Suppressor macrophage treated with lipopolysaccharide for 4 hours (primary cell): Measurements from ENCODE around the gene PTPRN2.
"Not testable (repeated sequence)": the region's sequence is repeated elsewhere in the genome, so short reads cannot be mapped to it uniquely, and the experiment has no call there.

Experiments used
- DNase-seq: peaks from one replicate; pipeline ENCODE4 v3.0.0-alpha.2; 2020

Gene PTPRN2

DNA sequence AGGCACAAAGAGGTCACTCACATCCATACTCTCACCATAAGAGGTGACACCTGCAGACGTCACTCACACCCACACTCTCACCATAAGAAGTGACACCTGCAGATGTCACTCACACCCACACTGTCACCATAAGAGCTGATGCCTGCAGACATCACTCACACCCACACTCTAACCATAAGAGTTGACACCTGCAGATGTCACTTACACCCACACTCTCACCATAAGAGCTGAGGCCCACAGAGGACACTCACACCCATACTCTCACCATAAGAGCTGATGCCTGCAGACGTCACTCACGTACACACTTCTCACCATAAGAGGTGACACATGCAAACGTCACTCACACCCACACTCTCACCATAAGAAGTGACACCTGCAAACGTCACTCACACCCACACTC, 255.1 kb downstream of the PTPRN2 start:
- not testable (repeated sequence) for DNase-seq

DNA sequence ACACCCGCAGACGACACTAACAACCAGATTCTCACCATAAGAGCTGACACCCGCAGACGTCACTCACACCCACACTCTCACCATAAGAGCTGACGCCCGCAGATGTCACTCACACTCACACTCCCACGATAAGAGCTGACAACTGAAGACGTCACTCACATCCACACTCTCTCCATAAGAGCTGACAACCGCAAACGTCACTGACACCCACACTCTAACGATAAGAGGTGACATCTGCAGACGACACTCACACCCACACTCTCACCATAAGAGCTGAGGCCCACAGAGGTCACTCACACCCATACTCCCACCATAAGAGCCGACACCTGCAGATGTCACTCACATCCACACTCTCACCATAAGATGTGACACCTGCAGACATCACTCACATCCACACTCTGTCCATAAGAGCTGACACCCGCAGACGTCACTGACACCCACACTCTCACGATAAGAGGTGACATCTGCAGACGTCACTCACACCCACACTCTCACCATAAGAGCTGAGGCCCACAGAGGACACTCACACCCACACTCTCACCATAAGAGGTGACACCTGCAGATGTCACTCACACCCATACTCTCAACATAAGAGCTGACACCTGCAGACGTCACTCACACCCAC, 255.7 kb downstream of the PTPRN2 start:
- not testable (repeated sequence) for DNase-seq

DNA sequence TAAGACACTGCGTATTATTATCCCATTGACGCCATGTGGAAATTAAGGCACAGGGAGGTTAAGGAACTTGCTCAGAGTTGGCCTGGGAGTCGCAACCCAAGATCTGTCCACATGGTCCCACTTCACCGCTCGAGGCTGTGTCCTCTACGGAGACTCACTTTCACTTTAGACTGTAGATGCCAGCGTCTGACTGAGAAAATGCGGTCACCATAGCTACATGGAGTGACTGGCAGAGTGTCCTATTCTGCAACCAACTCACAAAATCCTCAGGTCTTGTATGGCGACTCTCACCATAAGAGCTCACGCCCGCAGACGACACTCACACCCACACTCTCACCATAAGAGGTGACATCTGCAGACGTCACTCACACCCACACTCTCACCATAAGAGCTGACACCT, 257.9 kb downstream of the PTPRN2 start:
- DNase-seq, result no peak

GRCh38 chr7:158329014-158329610, 258.5 kb downstream of the PTPRN2 start:
- DNase-seq, result no peak

- DNase-seq, result no peak
Measured at GRCh38 chr7:158328376-158329013, 259.1 kb downstream of the PTPRN2 start.

DNA sequence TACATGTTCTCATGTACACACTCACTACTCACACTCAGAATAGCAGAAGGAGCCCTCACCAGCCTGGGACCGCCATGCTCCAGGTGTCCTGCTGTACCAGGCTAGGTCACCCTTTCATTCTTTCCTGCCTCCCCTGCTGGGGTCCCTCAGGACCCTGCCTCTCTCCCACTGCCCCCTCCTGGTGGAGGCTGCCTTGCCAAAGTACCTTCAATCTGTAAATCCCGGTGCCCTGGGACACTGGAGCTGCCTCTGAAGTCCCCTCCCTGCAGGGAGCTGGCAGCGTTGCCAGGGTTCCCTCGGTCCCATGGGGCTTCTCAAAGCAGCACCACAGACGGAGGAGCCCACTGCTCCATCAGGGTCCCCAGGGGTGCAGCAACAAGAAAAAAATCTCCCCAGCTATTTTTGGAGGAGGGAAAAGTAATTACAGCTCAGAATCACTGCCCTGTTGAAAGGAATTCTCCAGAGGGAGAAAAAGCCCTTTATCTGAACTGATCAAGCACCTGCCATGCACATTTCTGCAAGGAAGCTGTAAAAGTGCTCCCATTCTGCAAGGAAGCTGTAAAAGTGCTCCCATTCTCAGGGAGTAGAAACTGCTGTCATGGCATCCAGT, 259.9 kb downstream of the PTPRN2 start:
- no peak for DNase-seq

GRCh38 chr7:158327012-158327411, 260.6 kb downstream of the PTPRN2 start:
- DNase-seq, result no peak

- DNase-seq, result no peak
Measured at GRCh38 chr7:158325530-158326381, 261.9 kb downstream of the PTPRN2 start.

DNA sequence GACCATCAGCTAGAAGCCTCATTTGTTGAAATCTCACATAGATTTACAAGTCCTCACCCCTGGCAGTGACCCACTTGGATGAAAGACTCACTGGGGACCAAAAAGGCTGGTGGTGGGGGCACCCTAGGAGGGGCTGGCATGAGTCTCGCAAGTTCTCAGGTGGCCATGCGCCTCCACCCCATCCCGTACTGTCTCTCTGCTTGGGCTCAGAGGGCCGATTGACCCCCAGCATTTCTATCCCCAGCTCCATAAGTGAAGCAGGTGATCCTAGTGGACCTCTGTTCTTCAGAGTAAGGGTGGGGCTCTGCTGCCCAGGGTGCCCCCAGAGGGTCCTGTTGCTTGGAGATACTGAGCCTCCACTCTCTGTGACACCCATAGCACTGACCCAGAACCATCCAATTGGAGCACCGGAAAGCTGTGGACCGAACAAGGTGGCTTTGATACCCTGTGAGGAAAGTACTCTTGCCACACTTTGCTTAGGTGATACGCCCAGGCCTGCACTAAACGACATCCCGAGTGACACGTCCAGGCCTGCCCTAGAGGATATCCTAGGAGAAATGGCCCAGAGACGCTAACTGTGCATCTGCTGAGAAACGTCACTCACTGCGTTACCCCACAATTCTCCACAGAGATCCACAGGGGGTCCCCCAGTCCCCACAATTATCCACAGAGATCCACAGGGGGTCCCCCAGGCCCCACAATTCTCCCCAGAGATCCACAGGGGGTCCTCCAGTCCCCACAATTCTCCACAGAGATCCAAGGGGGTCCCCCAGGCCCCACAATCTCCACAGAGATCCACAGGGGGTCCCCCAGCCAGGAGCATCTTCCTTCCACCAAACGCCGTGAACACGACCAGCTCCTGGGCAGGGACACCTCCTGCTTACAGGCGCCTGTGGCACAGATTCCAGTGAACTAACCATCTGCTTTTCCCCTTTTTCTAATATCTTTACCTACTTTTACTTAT, 262.9 kb downstream of the PTPRN2 start:
- DNase-seq, result no peak

DNA sequence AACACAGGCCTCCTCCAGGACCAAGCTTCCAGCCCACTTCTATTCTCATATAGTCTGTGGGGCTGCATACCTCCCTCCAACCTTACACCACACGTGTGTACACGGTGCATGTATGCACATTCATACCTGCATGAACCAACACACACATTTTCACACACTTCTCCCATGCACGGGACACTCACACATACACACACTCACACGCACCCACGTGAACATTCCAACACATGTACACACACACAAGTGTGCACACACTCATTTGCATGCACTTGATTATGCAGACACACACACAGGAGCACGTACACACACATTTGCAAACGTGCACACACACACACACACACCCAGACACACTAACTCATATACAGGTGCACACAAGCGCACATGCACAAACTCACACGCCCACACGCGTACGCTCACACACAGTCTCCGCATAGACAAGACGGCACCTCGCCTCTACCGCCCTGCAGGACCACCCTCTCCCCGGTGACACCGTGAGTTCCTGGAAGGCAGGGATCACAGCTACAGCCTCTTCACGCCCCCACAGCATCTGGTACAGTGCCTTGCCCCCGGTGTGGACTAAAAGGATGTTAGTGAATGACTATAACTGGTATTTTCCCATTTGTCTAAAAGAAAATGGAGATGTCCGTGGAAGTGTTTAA, 263.8 kb downstream of the PTPRN2 start:
- no peak for DNase-seq

DNA sequence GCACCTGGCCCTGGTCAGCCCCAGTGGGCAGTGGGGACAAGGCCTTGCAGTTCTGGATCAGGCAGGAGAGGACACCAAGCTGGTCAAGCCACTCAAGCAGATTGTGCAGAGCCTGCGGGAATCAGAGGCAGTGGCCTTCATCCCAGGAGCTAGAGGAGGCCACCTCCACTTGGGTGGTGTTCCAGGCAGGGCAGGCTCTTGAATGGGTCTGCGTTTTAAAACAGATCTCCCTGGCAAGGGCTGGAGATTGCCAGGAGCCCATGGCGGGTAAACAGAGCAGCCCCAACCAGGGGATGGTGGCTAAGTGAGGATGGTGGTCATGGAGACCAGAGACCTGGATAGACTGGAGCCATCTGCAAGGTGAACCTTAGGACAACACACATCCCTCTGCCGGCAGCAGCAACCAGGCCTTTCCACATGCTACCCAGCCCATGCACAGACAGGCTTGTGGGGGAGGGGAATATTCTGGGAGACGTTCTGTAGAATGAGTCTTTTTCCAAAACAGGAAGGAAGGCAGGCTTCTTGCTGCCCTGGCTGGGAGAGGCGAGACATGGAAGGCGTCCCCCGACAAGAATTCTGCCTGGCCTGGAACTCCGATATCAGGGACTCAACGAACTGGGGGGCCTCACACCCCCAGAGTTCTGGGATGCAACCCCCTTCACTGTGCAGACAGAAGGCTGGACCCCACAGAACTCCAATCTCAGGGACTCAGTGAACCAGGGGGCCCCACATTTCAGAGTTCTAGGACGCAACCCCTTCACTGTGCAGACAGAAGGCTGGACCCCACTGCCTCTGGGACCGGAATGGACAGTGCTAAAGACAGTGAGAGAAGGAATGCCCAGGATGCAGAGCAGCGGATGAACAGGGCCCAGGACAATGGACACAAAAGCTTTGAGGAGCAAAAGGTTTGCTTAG, 264.8 kb downstream of the PTPRN2 start:
- DNase-seq, result no peak

GRCh38 chr7:158321936-158322615, 265.5 kb downstream of the PTPRN2 start:
- no peak for DNase-seq

DNA sequence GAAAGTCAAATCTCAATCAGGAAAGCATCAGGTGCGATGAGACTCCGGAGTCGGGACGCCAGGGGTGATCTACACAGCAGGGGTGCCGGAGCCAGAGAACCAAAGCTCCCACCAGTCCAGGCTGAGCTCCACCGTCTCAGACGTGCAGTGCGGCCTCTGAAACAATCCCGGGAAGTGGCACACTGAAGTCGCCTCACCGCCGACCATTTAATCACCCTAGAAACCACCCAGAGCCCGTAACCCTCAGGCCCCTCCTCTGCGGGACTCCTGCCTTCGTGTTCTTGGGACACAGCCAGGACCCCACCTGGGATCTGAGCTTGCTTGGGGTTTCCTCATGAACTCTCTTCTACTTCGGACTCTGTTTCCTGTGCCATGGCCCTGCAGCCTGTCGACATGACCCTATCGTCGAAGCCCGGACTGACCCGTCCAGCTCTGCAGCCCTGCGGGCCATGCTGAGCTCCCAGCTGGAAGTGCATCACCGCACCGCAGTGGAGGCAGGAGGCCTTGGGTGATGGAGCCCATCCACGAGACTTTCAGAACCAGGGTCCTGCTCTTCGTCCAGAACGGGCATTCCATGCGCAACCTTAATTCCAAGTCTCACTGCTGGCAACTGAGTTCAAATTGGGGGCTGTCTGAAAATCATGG, 266.4 kb downstream of the PTPRN2 start:
- DNase-seq, result no peak

GRCh38 chr7:158320328-158320727, 267.3 kb downstream of the PTPRN2 start:
- DNase-seq, result no peak

DNA sequence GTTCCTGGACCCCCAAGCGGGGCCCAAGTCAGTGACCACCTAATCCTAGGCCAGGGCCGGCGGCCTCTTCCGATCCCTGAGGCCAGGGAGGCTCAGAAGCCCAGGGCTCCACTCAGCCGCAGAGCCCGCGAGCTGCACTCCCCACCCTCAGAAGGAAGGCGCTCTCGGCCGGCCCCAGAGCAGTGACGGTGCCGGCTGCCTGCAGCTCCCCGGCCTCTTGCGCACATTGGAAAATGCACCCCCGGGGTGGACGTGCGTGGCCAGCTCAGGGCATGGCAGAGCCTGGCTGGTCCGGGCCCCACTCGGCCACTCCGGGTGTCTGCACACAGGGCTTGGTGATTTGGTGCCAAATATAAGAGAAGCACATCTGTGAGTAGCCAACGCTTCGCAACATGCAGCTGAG, 269.1 kb downstream of the PTPRN2 start:
- DNase-seq, result no peak

- DNase-seq, result no peak
Measured at GRCh38 chr7:158317238-158318205, 270.1 kb downstream of the PTPRN2 start.

DNA sequence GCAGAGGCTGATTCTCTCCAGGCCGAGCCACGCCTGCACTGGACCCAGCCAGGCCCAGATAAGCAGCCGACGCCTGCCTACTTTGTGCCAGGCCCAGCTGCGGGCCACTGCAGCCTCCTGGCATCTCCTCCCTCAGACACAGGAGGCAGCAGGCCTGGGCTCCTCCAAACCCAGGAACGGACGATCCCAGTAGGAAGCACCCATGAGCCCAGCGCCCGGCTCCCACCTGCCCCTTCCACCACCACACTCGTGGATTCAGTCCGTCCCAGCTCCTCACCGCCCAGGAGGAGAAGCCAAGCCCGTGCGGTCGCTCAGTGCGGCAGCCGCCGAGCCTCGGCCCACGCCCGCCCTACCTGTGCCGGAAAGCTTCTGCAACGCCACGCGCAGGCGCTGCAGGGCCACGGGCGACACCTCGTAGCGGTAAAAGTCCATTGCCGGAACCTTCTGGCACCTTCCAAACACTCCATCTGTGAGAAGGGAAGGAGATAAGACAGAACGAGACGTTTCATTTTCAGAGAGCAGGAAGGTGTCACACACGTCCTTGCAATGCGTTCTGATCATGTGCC, 271.1 kb downstream of the PTPRN2 start:
- DNase-seq, result no peak
